Thyroid gland (tissue), 4 donors: Measurements from ENCODE around the gene UBAP1L.

Source experiments
- CTCF ChIP-seq, 6 experiments: fragments of 200-600 bp in 3 of 6; fragments of 450-650 bp in 3 of 6; sonication (generic) in 3 of 6; IDR thresholded peaks; one replicate each; pipeline ENCODE4 v1.5.1; 2016 to 2019; ENCODE audit warnings: antibody characterized with exemption in 6 of 6, mild to moderate bottlenecking in 2 of 6, inconsistent platforms in 1 of 6, moderate library complexity in 1 of 6
- POLR2A ChIP-seq, 2 donors: fragments of 450-650 bp; IDR thresholded peaks; one replicate each; pipeline ENCODE4 v1.6.1; 2017; ENCODE audit warnings: antibody characterized with exemption in 2 of 2, mild to moderate bottlenecking in 2 of 2, moderate library complexity in 1 of 2

GRCh38 chr15:65094294-65094995, 20.6 kb downstream of the UBAP1L start:
- TF ChIP-seq CTCF (IDR thresholded peaks at IDR 0.05), result no peak
- no peak for TF ChIP-seq POLR2A (IDR thresholded peaks at IDR 0.05)
